Measurements from ENCODE around the gene TGM5.
"Not testable (repeated sequence)": the region's sequence is repeated elsewhere in the genome, so short reads cannot be mapped to it uniquely, and the experiment has no call there.

TGM5 gene

GRCh38 chr15:43235536-43235935, 31.2 kb downstream of the TGM5 start:
- ChIA-PET POLR2A (no interaction called here), CTCF (interaction anchor here (1.0 to 8.7 kb wide), 4 partner anchors 10 to 50 kb away, joined by 3 to 72 read pairs (median 4); no protein-coding TSS in a partner anchor)
- no peak for DNase-seq (ENCODE audit: extremely low spot score)
- no peak for TF ChIP-seq CTCF (IDR thresholded peaks at IDR 0.05; ENCODE audit: control extremely low read depth, extremely low read depth, low read depth, missing control alignments)

DNA sequence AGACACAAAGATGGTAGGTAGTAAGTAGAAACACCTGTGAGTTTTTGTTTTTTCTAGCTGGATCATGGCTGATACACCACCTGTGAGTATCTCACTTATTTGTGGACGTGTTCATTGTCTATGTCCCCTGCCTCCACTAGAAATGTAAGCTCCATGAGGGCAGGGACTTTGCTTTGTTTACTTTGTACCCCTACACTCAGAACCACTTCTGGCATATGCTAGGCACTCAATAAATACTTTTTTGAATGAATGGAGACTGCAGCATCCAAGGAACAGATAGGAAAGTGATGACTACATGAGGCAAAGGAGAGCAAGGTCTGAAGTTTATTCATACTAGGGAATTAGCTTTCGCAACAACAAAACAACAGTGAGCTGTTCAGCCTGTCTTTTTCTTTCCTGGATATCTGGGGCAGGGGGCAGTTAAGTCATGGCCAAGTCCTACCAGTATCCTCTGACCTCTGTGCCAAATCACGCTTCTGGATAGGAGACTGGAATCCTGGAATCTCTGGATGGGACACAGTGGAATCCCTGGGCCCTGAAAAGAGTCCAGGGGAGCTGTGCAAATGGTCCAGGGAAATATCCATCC, 34.3 kb downstream of the TGM5 start:
- no peak for DNase-seq (ENCODE audit: extremely low spot score)
- no peak for TF ChIP-seq CTCF (IDR thresholded peaks at IDR 0.05; ENCODE audit: control extremely low read depth, extremely low read depth, low read depth, missing control alignments)
- ChIA-PET POLR2A (no interaction called here), CTCF (interaction anchor here (1.0 to 9.4 kb wide), 7 partner anchors 11 to 53 kb away, joined by 3 to 326 read pairs (median 4); partner anchors contain the start of genes EPB42 and TGM5)

GRCh38 chr15:43230640-43231115, 36.0 kb downstream of the TGM5 start:
- ChIA-PET CTCF (interaction anchor here (1.2 to 10.9 kb wide), 7 partner anchors 8 to 55 kb away, joined by 3 to 326 read pairs (median 6); partner anchors contain the start of gene TGM5), POLR2A (interaction anchor here (0.6 kb wide), 1 partner anchor 35 kb away, joined by 7 read pairs; no protein-coding TSS in a partner anchor)
- DNase-seq (ENCODE audit: extremely low spot score) = no peak
- no peak for TF ChIP-seq CTCF (IDR thresholded peaks at IDR 0.05; ENCODE audit: control extremely low read depth, extremely low read depth, low read depth, missing control alignments)

DNA sequence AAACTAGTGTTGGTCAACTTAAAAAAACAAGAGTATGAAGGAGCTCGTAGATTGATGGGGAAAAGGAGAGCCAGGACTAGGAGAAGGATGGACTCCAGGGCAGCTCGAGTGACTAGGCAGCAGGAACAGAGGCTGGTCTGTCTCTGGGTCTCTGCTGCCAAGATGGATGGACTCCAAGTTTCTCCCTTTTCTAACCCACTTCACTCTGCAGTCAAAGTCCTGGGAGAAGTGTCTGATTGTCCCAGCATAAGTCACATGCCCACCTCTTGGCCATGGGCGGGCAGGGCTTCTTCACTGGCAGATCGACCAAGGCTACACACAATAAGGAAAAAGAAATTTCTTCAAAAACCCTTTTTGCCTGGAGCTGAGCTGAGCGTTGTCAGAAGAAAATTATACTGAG, 36.8 kb downstream of the TGM5 start:
- POLR2A ChIA-PET = no interaction called here
- CTCF ChIA-PET = interaction anchor here (1.0 to 10.9 kb wide), 9 partner anchors 8 to 114 kb away, joined by 3 to 326 read pairs (median 4); partner anchors contain the start of gene TGM5
- TF ChIP-seq CTCF (IDR thresholded peaks at IDR 0.05; ENCODE audit: control extremely low read depth, extremely low read depth, low read depth, missing control alignments) = no peak
- no peak for DNase-seq (ENCODE audit: extremely low spot score)

GRCh38 chr15:43226436-43227305, 40.1 kb downstream of the TGM5 start:
- ChIA-PET POLR2A (interaction anchor here (1.3 kb wide), 1 partner anchor 42 kb away, joined by 4 read pairs; no protein-coding TSS in a partner anchor), CTCF (interaction anchor here (1.0 to 10.9 kb wide), 23 partner anchors 10 to 546 kb away, joined by 3 to 326 read pairs (median 8); partner anchors contain the start of gene TGM5)
- TF ChIP-seq CTCF (IDR thresholded peaks at IDR 0.05; ENCODE audit: control extremely low read depth, extremely low read depth, low read depth, missing control alignments) = no peak
- DNase-seq (ENCODE audit: extremely low spot score) = no peak

DNA sequence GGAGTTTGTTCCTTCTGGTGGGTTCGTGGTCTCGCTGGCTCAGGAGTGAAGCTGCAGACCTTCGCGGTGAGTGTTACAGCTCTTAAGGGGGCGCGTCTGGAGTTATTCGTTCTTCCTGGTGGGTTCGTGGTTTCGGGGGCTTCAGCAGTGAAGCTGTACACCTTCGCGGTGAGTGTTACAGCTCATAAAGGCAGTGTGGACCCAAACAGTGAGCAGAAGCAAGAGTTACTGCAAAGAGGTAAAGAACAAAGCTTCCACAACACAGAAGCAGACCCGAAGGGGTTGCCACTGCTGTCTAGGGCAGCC, 40.8 kb downstream of the TGM5 start:
- CTCF ChIA-PET = interaction anchor here (0.7 to 10.9 kb wide), 40 partner anchors 8 to 602 kb away, joined by 3 to 326 read pairs (median 5); partner anchors contain the start of gene TGM5
- POLR2A ChIA-PET = interaction anchor here (1.3 kb wide), 1 partner anchor 43 kb away, joined by 4 read pairs; no protein-coding TSS in a partner anchor
- not testable (repeated sequence) for DNase-seq (ENCODE audit: extremely low spot score)
